Trophoblast cell (in vitro differentiated cells and primary cell): ENCODE measurements around the gene MAP3K19.

Experiments used
- DNase-seq, 2 donors: peaks; one replicate each; pipeline ENCODE4 v3.0.0-alpha.2; 2016
- H2AFZ ChIP-seq: 2 replicates; pipeline ENCODE4 v1.6.1; 2013; ENCODE audit warnings: low read length, moderate library complexity, mild to moderate bottlenecking; ENCODE audit not compliant: insufficient read depth, poor library complexity
- H2AK5ac ChIP-seq: 2 replicates; pipeline ENCODE4 v1.6.1; 2013; ENCODE audit warnings: mild to moderate bottlenecking, low read length
- H2BK120ac ChIP-seq: 2 replicates; pipeline ENCODE4 v1.6.1; 2013; ENCODE audit warnings: low read length, mild to moderate bottlenecking, moderate library complexity; ENCODE audit not compliant: insufficient read depth, poor library complexity
- H2BK12ac ChIP-seq: 2 replicates; pipeline ENCODE4 v1.6.1; 2013; ENCODE audit warnings: mild to moderate bottlenecking, low read length, moderate library complexity
- H2BK5ac ChIP-seq: 2 replicates; pipeline ENCODE4 v1.6.1; 2013; ENCODE audit warnings: low read length, low read depth, moderate library complexity, mild to moderate bottlenecking; ENCODE audit not compliant: poor library complexity
- H3K14ac ChIP-seq: 2 replicates; pipeline ENCODE4 v1.6.1; 2013; ENCODE audit warnings: mild to moderate bottlenecking, low read length
- H3K18ac ChIP-seq: 2 replicates; pipeline ENCODE4 v1.6.1; 2013; ENCODE audit warnings: mild to moderate bottlenecking, low read length
- H3K23ac ChIP-seq: 2 replicates; pipeline ENCODE4 v1.6.1; 2013; ENCODE audit warnings: low read length
- H3K27ac ChIP-seq: 2 replicates; pipeline ENCODE4 v1.5.1; 2013; ENCODE audit warnings: low read depth, mild to moderate bottlenecking, inconsistent platforms, low read length, moderate library complexity
- H3K27me3 ChIP-seq: 2 replicates; pipeline ENCODE4 v1.6.1; 2013; ENCODE audit warnings: inconsistent platforms, mild to moderate bottlenecking, low read length, moderate library complexity; ENCODE audit not compliant: insufficient read depth
- H3K36me3 ChIP-seq, 2 experiments: 1 replicate in 1 of 2; 2 replicates in 1 of 2; pipeline ENCODE4 v1.6.1; 2013; ENCODE audit warnings: low read length in 2 of 2, mild to moderate bottlenecking in 2 of 2, moderate library complexity in 1 of 2; ENCODE audit not compliant: insufficient read depth in 2 of 2, control insufficient read depth in 1 of 2
- H3K4ac ChIP-seq: 2 replicates; pipeline ENCODE4 v1.6.1; 2013; ENCODE audit warnings: low read depth, mild to moderate bottlenecking, low read length, moderate library complexity
- H3K4me1 ChIP-seq, 2 experiments: 1 replicate in 1 of 2; 2 replicates in 1 of 2; pipeline ENCODE4 v1.6.1; 2013; ENCODE audit warnings: low read length in 2 of 2, mild to moderate bottlenecking in 2 of 2, moderate library complexity in 1 of 2; ENCODE audit not compliant: insufficient read depth in 2 of 2, control insufficient read depth in 1 of 2
- H3K4me2 ChIP-seq: 2 replicates; pipeline ENCODE4 v1.6.1; 2013; ENCODE audit warnings: inconsistent platforms, mild to moderate bottlenecking, low read length, moderate library complexity
- H3K4me3 ChIP-seq: 2 replicates; pipeline ENCODE4 v1.5.1; 2013; ENCODE audit warnings: mild to moderate bottlenecking, low read depth, low read length, inconsistent platforms
- H3K79me1 ChIP-seq: one replicate; pipeline ENCODE4 v1.6.1; 2013; ENCODE audit warnings: low read length
- H3K79me2 ChIP-seq: 2 replicates; pipeline ENCODE4 v1.6.1; 2013; ENCODE audit warnings: low read length, mild to moderate bottlenecking; ENCODE audit not compliant: control insufficient read depth, insufficient read depth, poor library complexity
- H3K9ac ChIP-seq: 2 replicates; pipeline ENCODE4 v1.6.1; 2013; ENCODE audit warnings: mild to moderate bottlenecking, low read length
- H3K9me3 ChIP-seq: 2 replicates; pipeline ENCODE4 v1.6.1; 2013; ENCODE audit warnings: low read depth, mild to moderate bottlenecking, control low read depth, inconsistent platforms, low read length; ENCODE audit not compliant: insufficient read depth
- H4K12ac ChIP-seq: 2 replicates; pipeline ENCODE4 v1.6.1; 2013; ENCODE audit warnings: low read depth, mild to moderate bottlenecking, low read length, moderate library complexity
- H4K8ac ChIP-seq: 2 replicates; pipeline ENCODE4 v1.6.1; 2013; ENCODE audit warnings: low read depth, mild to moderate bottlenecking, low read length, moderate library complexity
- H4K91ac ChIP-seq: one replicate; pipeline ENCODE4 v1.6.1; 2013; ENCODE audit warnings: low read depth, mild to moderate bottlenecking, low read length, moderate library complexity
- WGBS: extraction: QIAGEN DNeasy Blood & Tissue Kit; methylation state at CpG from one replicate; pipeline ENCODE4 v1.1.7; 2013; ENCODE audit warnings: missing lambda C conversion rate; ENCODE audit not compliant: insufficient read length, insufficient coverage; ENCODE audit errors: extremely low coverage; 5-methylcytosine and 5-hydroxymethylcytosine counted together

MAP3K19 gene

GRCh38 chr2:135004005-135004746 is 43.1 kb downstream of the MAP3K19 start:
- Histone ChIP-seq H2BK120ac (no peak overlapping the region), H4K8ac (no peak overlapping the region), H3K27me3 (no peaks in the 10 kb centered on the region), H3K79me1 (no peaks in the 10 kb centered on the region), H3K4me1 (no peaks in the 10 kb centered on the region), H3K18ac (no peak overlapping the region), H3K9ac (no peak overlapping the region), H2AFZ (no peak overlapping the region), H4K12ac (no peak overlapping the region), H3K9me3 (no peaks in the 10 kb centered on the region), H3K4me2 (no peak overlapping the region), H3K23ac (no peak overlapping the region), H2BK12ac (no peak overlapping the region), H4K91ac (no peak overlapping the region), H3K4me3 (no peak overlapping the region), H3K27ac (no peak overlapping the region), H3K4ac (no peak overlapping the region), H2AK5ac (no peak overlapping the region), H3K79me2 (no peaks in the 10 kb centered on the region), H2BK5ac (no peak overlapping the region), H3K36me3 (no peaks in the 10 kb centered on the region), H3K14ac (no peak overlapping the region)
- DNase-seq, result peak; percentile 59 to 82
- no CpG with 5 or more reads among the region's 17 CpGs for WGBS

DNA sequence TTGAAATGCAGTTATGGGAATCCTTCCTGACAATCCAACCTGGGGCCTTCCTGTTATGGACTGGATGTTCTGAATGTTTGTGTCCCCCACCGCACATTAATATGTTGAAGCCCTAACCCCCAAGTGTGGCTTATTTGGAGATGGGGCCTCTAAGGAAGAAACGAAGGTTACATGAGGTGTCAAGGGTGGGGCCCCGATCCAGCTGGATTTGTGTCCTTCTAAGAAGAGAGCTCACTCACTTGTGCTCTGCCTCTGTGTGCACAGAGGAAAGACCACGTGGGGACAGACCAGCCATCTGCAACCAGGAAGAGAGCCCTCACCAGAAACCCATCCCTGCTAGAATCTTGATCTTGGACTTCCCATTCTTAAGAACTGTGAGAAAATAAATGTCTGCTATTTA is 44.4 kb downstream of the MAP3K19 start:
- Histone ChIP-seq H2AFZ (no peak overlapping the region), H4K8ac (no peak overlapping the region), H3K27me3 (no peaks in the 10 kb centered on the region), H2BK120ac (no peak overlapping the region), H3K23ac (no peak overlapping the region), H3K4me1 (no peaks in the 10 kb centered on the region), H3K14ac (no peak overlapping the region), H3K79me2 (no peaks in the 10 kb centered on the region), H3K4ac (no peak overlapping the region), H2AK5ac (no peak overlapping the region), H2BK12ac (no peak overlapping the region), H3K18ac (no peak overlapping the region), H3K9ac (no peak overlapping the region), H4K91ac (no peak overlapping the region), H3K36me3 (no peaks in the 10 kb centered on the region), H3K9me3 (no peaks in the 10 kb centered on the region), H4K12ac (no peak overlapping the region), H3K4me2 (no peak overlapping the region), H3K4me3 (no peak overlapping the region), H3K27ac (no peak overlapping the region), H3K79me1 (no peaks in the 10 kb centered on the region), H2BK5ac (no peak overlapping the region)
- no peak for DNase-seq
- whole genome bisulfite sequencing, result no CpG with 5 or more reads among the region's 4 CpGs

GRCh38 chr2:134999521-134999920 is 47.7 kb downstream of the MAP3K19 start:
- Histone ChIP-seq H3K27me3 (no peaks in the 10 kb centered on the region), H3K4ac (no peak overlapping the region), H3K36me3 (no peaks in the 10 kb centered on the region), H2AFZ (no peak overlapping the region), H2BK12ac (no peak overlapping the region), H3K23ac (no peak overlapping the region), H3K9ac (no peak overlapping the region), H3K79me2 (no peaks in the 10 kb centered on the region), H3K4me3 (no peak overlapping the region), H3K4me2 (no peak overlapping the region), H2AK5ac (no peak overlapping the region), H2BK120ac (no peak overlapping the region), H3K18ac (no peak overlapping the region), H4K91ac (no peak overlapping the region), H3K14ac (no peak overlapping the region), H4K8ac (no peak overlapping the region), H3K4me1 (no peaks in the 10 kb centered on the region), H4K12ac (no peak overlapping the region), H2BK5ac (no peak overlapping the region), H3K79me1 (no peaks in the 10 kb centered on the region), H3K9me3 (no peaks in the 10 kb centered on the region), H3K27ac (no peak overlapping the region)
- WGBS, result no CpG with 5 or more reads among the region's 2 CpGs
- no peak for DNase-seq

GRCh38 chr2:134988994-134989605 is 58.1 kb downstream of the MAP3K19 start:
- H2AFZ ChIP-seq, result no peak overlapping the region
- H4K12ac ChIP-seq, result no peak overlapping the region
- no peaks in the 10 kb centered on the region for H3K4me1 ChIP-seq
- H3K14ac ChIP-seq, result no peak overlapping the region
- H2AK5ac ChIP-seq, result no peak overlapping the region
- H3K9ac ChIP-seq, result no peak overlapping the region
- H3K4ac ChIP-seq, result no peak overlapping the region
- no peaks in the 10 kb centered on the region for H3K27me3 ChIP-seq
- no peak overlapping the region for H2BK5ac ChIP-seq
- H3K27ac ChIP-seq, result no peak overlapping the region
- no peaks in the 10 kb centered on the region for H3K36me3 ChIP-seq
- no peak overlapping the region for H4K8ac ChIP-seq
- no peaks in the 10 kb centered on the region for H3K9me3 ChIP-seq
- no peak overlapping the region for H3K4me3 ChIP-seq
- no peaks in the 10 kb centered on the region for H3K79me2 ChIP-seq
- DNase-seq, result peak in 1 of 2 donors; percentile 57
- no peak overlapping the region for H3K4me2 ChIP-seq
- no peak overlapping the region for H2BK120ac ChIP-seq
- no peak overlapping the region for H4K91ac ChIP-seq
- no peak overlapping the region for H3K23ac ChIP-seq
- no peak overlapping the region for H3K18ac ChIP-seq
- no peak overlapping the region for H2BK12ac ChIP-seq
- no peaks in the 10 kb centered on the region for H3K79me1 ChIP-seq
- WGBS, result no CpG with 5 or more reads among the region's 3 CpGs
